ENCODE measurements around the gene ZFP92.
"Not testable (repeated sequence)": the region's sequence is repeated elsewhere in the genome, so short reads cannot be mapped to it uniquely, and the experiment has no call there.

Gene ZFP92

GRCh38 chrX:153387345-153387744 is 23.9 kb upstream of the ZFP92 start:
- Histone ChIP-seq H3K27ac (no peak overlapping the region), H3K4me3 (no peak overlapping the region)
- TF ChIP-seq CTCF (IDR thresholded peaks at IDR 0.05) = no peak
- peak; percentile 59 for DNase-seq (ENCODE audit: low spot score)

GRCh38 chrX:153387987-153388721 is 23.1 kb upstream of the ZFP92 start:
- no peak overlapping the region for H3K27ac ChIP-seq
- DNase-seq (ENCODE audit: low spot score) = peak; percentile 68
- no peak for TF ChIP-seq CTCF (IDR thresholded peaks at IDR 0.05)
- no peak overlapping the region for H3K4me3 ChIP-seq

- peak; percentile 63 for DNase-seq (ENCODE audit: low spot score)
- H3K4me3 ChIP-seq = no peak overlapping the region
- no peak for TF ChIP-seq CTCF (IDR thresholded peaks at IDR 0.05)
- H3K27ac ChIP-seq = no peak overlapping the region
Measured at GRCh38 chrX:153388722-153389459, 22.4 kb upstream of the ZFP92 start.

GRCh38 chrX:153389460-153389768 is 21.9 kb upstream of the ZFP92 start:
- H3K4me3 ChIP-seq; H3K27ac ChIP-seq; DNase-seq (ENCODE audit: low spot score): not testable (repeated sequence)

GRCh38 chrX:153392642-153393321 is 18.5 kb upstream of the ZFP92 start:
- TF ChIP-seq CTCF (IDR thresholded peaks at IDR 0.05) = no peak
- H3K27ac ChIP-seq = no peak overlapping the region
- H3K4me3 ChIP-seq = no peak overlapping the region
- peak; percentile 52 for DNase-seq (ENCODE audit: low spot score)

- DNase-seq (ENCODE audit: low spot score) = no peak
- Histone ChIP-seq H3K4me3 (no peak overlapping the region), H3K27ac (no peak overlapping the region)
- no peak for TF ChIP-seq CTCF (IDR thresholded peaks at IDR 0.05)
Measured at GRCh38 chrX:153394612-153395011, 16.7 kb upstream of the ZFP92 start.

GRCh38 chrX:153395613-153396319 is 15.5 kb upstream of the ZFP92 start:
- TF ChIP-seq CTCF (IDR thresholded peaks at IDR 0.05) = no peak
- no peak for DNase-seq (ENCODE audit: low spot score)

More at GRCh38 chrX:153395613-153396319, 15.5 kb upstream of the ZFP92 start:
- H3K4me3 ChIP-seq = no peak overlapping the region
- no peak overlapping the region for H3K27ac ChIP-seq
